ENCODE data around the gene SLC10A7. TPM values are rescaled to one million over a fixed set of nuclear protein-coding genes. Genes with fewer than 3 reads are reported as not detected.
A peak's percentile ranks its signal among the peaks of the same experiment; 100 is the strongest.

Gene SLC10A7
- total and polyA plus RNA-seq, 2 of the 4 experiments (the other 2 are of a cell fraction): 5.2 to 8.4 TPM

GRCh38 chr4:146439999-146440398 lies 81.7 kb downstream of the SLC10A7 start:
- Histone ChIP-seq H2BK120ac (ENCODE audit: low read depth, low read length) (no peak overlapping the region), H3K36me3 (ENCODE audit: control insufficient read depth, insufficient read depth, low read length) (no peaks in the 10 kb centered on the region), H2BK20ac (ENCODE audit: low read depth, low read length) (no peak overlapping the region), H2BK15ac (ENCODE audit: low read depth, low read length) (no peak overlapping the region; the same call in 2 of the 3 replicates), H3K18ac (ENCODE audit: low read depth, low read length) (no peak overlapping the region), H3K14ac (replicated peaks; ENCODE audit: low read depth, low read length) (no peak overlapping the region; the same call in 1 of the 2 replicates), H3K9me3 (ENCODE audit: control insufficient read depth, insufficient read depth, low read length) (no peaks in the 10 kb centered on the region), H4K8ac (ENCODE audit: low read depth in 2 of 2, low read length in 2 of 2) (no peak overlapping the region), H3K9me1 (ENCODE audit: insufficient read depth, low read length) (no peaks in the 10 kb centered on the region; the same call in 1 of the 2 replicates), H4K5ac (ENCODE audit: low read depth, low read length) (no peak overlapping the region), H2AK9ac (replicated peaks; ENCODE audit: low read depth, low read length, poor library complexity) (no peak overlapping the region), H3K4me1 (ENCODE audit: control insufficient read depth, insufficient read depth, low read length) (peaks cover 2% of the 10 kb centered on the region), H2AK5ac (ENCODE audit: low read depth, low read length) (no peak overlapping the region), H2BK5ac (ENCODE audit: low read depth, low read length, poor library complexity, severe bottlenecking) (no peak overlapping the region), H3K9ac (ENCODE audit: low read depth, low read length) (no peak overlapping the region), H3K27me3 (ENCODE audit: control insufficient read depth, insufficient read depth, low read length) (no peaks in the 10 kb centered on the region), H3K4me2 (ENCODE audit: low read depth, low read length) (no peak overlapping the region), H4K20me1 (ENCODE audit: insufficient read depth, low read length) (no peaks in the 10 kb centered on the region), H4K91ac (ENCODE audit: insufficient read depth, low read depth, low read length) (no peak overlapping the region), H2AFZ (replicated peaks; ENCODE audit: low read length, poor library complexity) (no peak overlapping the region), H3K4ac (ENCODE audit: low read depth, low read length) (peak overlapping the region; percentile 62; the same call in 1 of the 2 replicates), H3K56ac (ENCODE audit: extremely low read depth, insufficient read depth, low read length) (no peak overlapping the region), H3K23ac (ENCODE audit: low read depth, low read length) (no peak overlapping the region), H3K4me3 (ENCODE audit: insufficient read depth, low read depth, low read length) (no peak overlapping the region), H3K79me1 (ENCODE audit: low read depth in 1 of 2, low read length in 2 of 2) (peaks cover 0 to 6% of the 10 kb centered on the region in 2 experiments; a peak in 1 of 4 replicates), H3K27ac (ENCODE audit: insufficient read depth, low read length) (no peak overlapping the region)
- WGBS, 2 experiments (ENCODE audit: extremely low coverage in 2 of 2, insufficient read length in 1 of 2): no CpG with 5 or more reads among the region's 4 CpGs
- in situ Hi-C loops (cut with MboI; ENCODE audit: low sequenced_read_pairs): no loop called here
- CTCF ChIA-PET: interaction anchor here (1.1 kb wide), 1 partner anchor 10 kb away, joined by 3 read pairs; no protein-coding TSS in a partner anchor
- BruUV-seq (replicated peaks): no TSS peak
- POLR2A ChIA-PET (ENCODE audit: unreplicated experiment): no interaction called here
- no peak for DNase-seq
- no peak for ATAC-seq (ENCODE audit: low read depth)
- dilution Hi-C loops (cut with HindIII; ENCODE audit: low sequenced_read_pairs, unreplicated experiment): no loop called here
- intact Hi-C loops (cut with micrococcal nuclease): no loop called here
- TF ChIP-seq BHLHE40 (IDR thresholded peaks at IDR 0.05; ENCODE audit: low read depth, low read length) (no peak), RAD21 (IDR thresholded peaks at IDR 0.05; ENCODE audit: low read length) (no peak), NFE2L2 (IDR thresholded peaks at IDR 0.05; ENCODE audit: low read depth, low read length) (no peak), ELK1 (IDR thresholded peaks at IDR 0.05; ENCODE audit: borderline replicate concordance, low read depth, low read length) (no peak), FOS (IDR thresholded peaks at IDR 0.05; ENCODE audit: low read depth, low read length) (no peak), USF2 (IDR thresholded peaks at IDR 0.05; ENCODE audit: low read depth, low read length) (no peak), MAFK (IDR thresholded peaks at IDR 0.05; ENCODE audit: low read depth, low read length) (no peak)
